ENCODE data around the gene STAU1.
A peak's percentile ranks its signal among the peaks of the same experiment; 100 is the strongest.

DNA sequence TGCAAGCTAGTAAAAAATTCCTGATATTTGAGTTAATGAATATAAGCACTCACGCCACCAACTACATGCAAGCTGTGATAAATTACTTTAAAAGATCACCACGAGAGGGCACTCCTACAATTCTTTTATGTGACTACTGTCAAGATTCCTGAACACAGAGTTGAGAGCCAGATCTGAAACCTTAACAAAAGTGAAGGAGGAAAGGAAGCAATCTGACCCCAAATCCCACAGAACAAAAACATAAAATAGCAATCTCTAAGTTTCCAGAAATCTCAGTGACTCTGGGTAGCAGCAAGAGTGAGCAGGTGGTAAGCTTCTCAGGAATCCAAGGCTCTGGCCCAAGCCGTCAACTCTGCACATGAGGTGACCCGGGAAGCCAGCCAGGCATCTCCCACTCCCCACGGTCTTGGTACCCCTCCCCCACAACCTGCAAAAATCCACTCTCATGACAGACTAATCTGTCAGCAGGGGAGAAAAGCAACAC is 55.1 kb downstream of the STAU1 start:
- TF ChIP-seq CTCF (IDR thresholded peaks at IDR 0.05) (peak; percentile 64), EZH2phosphoT487 (IDR thresholded peaks at IDR 0.05) (no peak), EZH2 (IDR thresholded peaks at IDR 0.05) (no peak)

Data from neural progenitor cell (in vitro differentiated cells).